Measurements from ENCODE around the gene ADSS2.

DNA sequence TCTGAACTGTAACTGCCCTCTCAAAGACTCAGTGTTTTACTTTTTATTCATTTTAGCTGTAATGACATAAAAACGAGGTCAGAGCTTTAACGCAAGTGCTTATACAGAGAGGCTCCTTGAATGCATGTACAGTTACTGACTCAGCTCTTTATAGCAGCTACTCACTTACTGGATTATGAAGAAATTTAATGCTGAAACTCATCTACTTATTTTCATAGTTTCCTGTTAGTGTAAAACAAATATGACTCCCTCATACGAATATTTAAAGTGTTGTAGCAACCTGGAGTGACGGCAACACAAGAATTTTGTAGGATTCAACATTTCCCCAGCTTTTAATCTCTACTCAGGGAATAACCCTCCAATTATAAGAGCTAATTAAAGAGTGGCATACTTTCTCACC lies 32.7 kb downstream of the ADSS2 start:
- TF ChIP-seq CTCF (conservative IDR thresholded peaks at IDR 0.05; ENCODE audit: low read length) (no peak), EZH2phosphoT487 (IDR thresholded peaks at IDR 0.05; ENCODE audit: borderline replicate concordance) (no peak)

All from Loucy (cell line).